ENCODE measurements around the gene MRPL51. TPM values are rescaled to one million over a fixed set of nuclear protein-coding genes. Genes with fewer than 3 reads are reported as not detected.
"Not testable (repeated sequence)": the region's sequence is repeated elsewhere in the genome, so short reads cannot be mapped to it uniquely, and the experiment has no call there.

Gene MRPL51
- total and polyA plus RNA-seq, 2 of the 8 experiments (the other 6 are each of a cell fraction or from before 2014, with no cell fraction given): 119 to 331 TPM

GRCh38 chr12:6475233-6475975 lies 17.7 kb downstream of the MRPL51 start:
- H2BK5ac ChIP-seq (ENCODE audit: low read depth, low read length); H3K79me2 ChIP-seq (ENCODE audit: control insufficient read depth in 1 of 2, insufficient read depth in 2 of 2, low read length in 2 of 2); H2BK20ac ChIP-seq (ENCODE audit: low read length); DNase-seq (ENCODE audit: low read depth in 1 of 2, low spot score in 2 of 2); H4K20me1 ChIP-seq (replicated peaks in 1 of 2; ENCODE audit: control insufficient read depth in 1 of 2, insufficient read depth in 2 of 2, low read length in 2 of 2); H3K18ac ChIP-seq (ENCODE audit: extremely low read depth, low read length); H3K36me3 ChIP-seq (ENCODE audit: control insufficient read depth in 2 of 4, insufficient read depth in 4 of 4, low read length in 3 of 4); H4K91ac ChIP-seq (replicated peaks; ENCODE audit: insufficient read length, low read length); H3K4me1 ChIP-seq (replicated peaks in 1 of 4; ENCODE audit: control insufficient read depth in 3 of 4, insufficient read depth in 4 of 4, low read length in 3 of 4); H3K9ac ChIP-seq (replicated peaks in 1 of 4; ENCODE audit: extremely low read depth in 1 of 4, low read depth in 3 of 4, low read length in 3 of 4); H3K56ac ChIP-seq (replicated peaks; ENCODE audit: insufficient read length, low read depth, low read length); H3K23me2 ChIP-seq (ENCODE audit: low read depth, low read length); H2AK5ac ChIP-seq (ENCODE audit: low read depth, low read length); H3K4me2 ChIP-seq (ENCODE audit: insufficient read depth in 1 of 2, low read depth in 2 of 2, low read length in 2 of 2); H2BK15ac ChIP-seq (ENCODE audit: low read length); FAIRE-seq; H3K4me3 ChIP-seq (ENCODE audit: extremely low read depth in 1 of 4, insufficient read depth in 2 of 4, low read depth in 3 of 4, low read length in 4 of 4); H3K23ac ChIP-seq (ENCODE audit: insufficient read length); POLR2A ChIA-PET (ENCODE audit: partially characterized antibody); H3K79me1 ChIP-seq (ENCODE audit: low read depth, low read length); H3K27ac ChIP-seq (ENCODE audit: low read depth, low read length); H3K14ac ChIP-seq (ENCODE audit: insufficient read length); H4K5ac ChIP-seq (ENCODE audit: insufficient read length, low read depth, low read length); CTCF ChIA-PET (ENCODE audit: partially characterized antibody); H2BK120ac ChIP-seq (replicated peaks; ENCODE audit: low read depth, low read length); H2AFZ ChIP-seq (ENCODE audit: low read length); H2BK12ac ChIP-seq (ENCODE audit: low read depth, low read length); H3K27me3 ChIP-seq (replicated peaks in 1 of 4; ENCODE audit: control insufficient read depth in 3 of 4, extremely low read depth in 1 of 4, insufficient read depth in 3 of 4, low read length in 3 of 4); H3K4ac ChIP-seq (replicated peaks; ENCODE audit: insufficient read length, low read depth, low read length); H4K8ac ChIP-seq (ENCODE audit: extremely low read depth, insufficient read depth, low read length): not testable (repeated sequence)
- H3K9me3 ChIP-seq (ENCODE audit: insufficient read depth in 2 of 2, low read depth in 1 of 2, low read length in 1 of 2): peaks cover 0 to 10% of the 10 kb centered on the region in 2 experiments; a peak in 2 of 4 replicates
- 86% methylated on average over 13 of the region's 48 CpGs; no CpG with 5 or more reads in 1 of the 2 experiments for WGBS, 2 experiments (ENCODE audit: extremely low coverage in 1 of 2, insufficient coverage in 1 of 2, insufficient read length in 1 of 2, insufficient replicate concordance in 2 of 2, low coverage in 1 of 2, low lambda C conversion rate in 2 of 2, missing lambda C conversion rate in 1 of 2)

Measured in H1 (cell line).